Islet of Langerhans (tissue), 1 donor: Measurements from ENCODE around the gene TRAFD1.

Experiments used
- FAIRE-seq: peaks from one replicate; lab custom pipeline; 2011; peaks lifted over from hg19 to GRCh38; lab: Jason Lieb, UNC

TRAFD1 gene

DNA sequence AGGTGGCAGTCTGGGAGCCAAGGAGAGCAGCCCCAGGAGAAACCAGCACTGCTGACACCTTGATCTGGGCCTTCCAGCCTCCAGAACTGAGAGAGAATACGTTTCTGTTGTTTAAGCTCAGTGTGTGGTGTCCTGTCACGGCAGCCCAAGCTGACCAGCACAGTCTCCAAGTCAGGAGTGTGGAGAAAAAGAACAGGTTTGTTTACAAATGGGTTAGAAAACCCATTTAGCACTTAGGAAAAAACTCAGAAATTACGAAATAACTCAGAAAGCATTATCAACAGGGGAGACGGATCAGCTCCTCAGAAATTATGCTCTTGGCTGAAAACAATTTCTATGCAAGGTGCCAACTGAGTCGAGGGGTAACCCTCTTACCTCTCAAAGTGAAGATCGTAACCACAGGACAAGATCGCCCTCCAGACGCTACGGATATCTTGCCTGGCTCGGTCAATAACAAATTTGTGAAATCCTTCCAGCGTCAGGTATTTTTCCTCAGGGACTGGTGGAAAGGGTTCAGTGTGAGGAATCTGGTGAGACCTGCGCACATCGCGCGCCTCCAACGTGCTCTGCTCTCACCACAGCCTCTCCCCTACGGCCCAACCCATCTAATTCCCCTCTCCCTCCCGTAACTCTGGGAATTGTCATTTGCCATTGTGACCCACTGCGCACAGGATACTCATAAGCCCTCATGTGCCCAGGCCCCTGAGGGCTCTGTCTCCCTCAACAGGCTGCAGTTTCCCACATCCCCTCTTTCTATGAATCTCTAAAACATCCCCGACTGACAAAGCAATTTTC lies 50.2 kb downstream of the TRAFD1 start:
- no peak for FAIRE-seq

DNA sequence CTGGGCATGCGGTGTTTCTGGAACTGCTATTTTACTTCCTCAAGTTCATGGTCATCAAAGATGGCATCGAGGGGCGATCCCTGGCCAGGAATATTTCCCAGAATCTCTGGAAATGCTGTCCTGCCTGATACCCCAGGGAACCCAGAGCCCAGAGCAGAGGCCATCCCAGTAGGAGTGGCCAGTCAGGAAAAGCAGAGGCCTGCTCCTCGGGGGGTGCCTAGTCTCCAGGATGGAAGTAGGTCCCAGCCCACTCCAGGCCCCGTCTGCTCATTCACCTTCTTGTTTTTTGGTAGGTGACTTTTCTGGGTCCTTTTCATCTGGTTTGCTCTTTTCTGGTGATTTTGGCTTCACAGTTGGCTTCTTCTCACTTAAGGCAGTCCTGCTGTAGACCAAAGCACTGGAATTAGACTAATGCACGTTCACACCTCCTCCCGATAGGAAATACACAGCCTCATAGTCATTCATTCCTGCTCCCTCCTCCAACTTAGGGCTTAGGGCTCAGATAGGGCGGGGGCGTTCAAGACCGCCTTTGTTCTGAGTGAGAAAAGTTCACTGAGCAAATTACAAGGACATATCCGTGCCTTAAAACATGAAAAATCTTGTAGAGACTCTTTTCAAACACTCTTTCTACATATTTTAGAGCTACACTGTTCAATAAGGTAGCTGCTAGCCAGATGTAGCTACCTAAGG lies 51.1 kb downstream of the TRAFD1 start:
- FAIRE-seq, result no peak

GRCh38 chr12:112178796-112179195 lies 53.4 kb downstream of the TRAFD1 start:
- FAIRE-seq, result no peak

GRCh38 chr12:112179341-112179740 lies 54.0 kb downstream of the TRAFD1 start:
- FAIRE-seq, result no peak

DNA sequence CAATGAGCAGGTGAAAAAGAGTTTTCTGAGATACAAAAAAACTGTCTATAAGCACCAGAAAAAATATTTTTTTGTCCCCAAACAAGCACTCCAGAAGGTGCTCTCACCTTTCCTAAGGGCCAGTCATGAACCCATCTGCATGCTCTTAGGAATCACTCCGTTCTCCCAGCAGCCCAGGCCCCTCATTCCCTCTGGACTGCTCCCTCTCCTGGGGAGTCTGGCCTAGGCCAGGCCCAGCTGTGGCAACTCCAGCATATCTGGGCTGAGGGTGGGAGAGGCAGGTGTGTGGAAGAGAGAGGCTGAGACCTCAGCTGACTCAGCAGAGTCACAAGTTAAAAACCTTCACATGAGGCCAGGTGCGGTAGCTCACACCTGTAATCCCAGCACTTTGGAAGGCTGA lies 54.6 kb downstream of the TRAFD1 start:
- no peak for FAIRE-seq

DNA sequence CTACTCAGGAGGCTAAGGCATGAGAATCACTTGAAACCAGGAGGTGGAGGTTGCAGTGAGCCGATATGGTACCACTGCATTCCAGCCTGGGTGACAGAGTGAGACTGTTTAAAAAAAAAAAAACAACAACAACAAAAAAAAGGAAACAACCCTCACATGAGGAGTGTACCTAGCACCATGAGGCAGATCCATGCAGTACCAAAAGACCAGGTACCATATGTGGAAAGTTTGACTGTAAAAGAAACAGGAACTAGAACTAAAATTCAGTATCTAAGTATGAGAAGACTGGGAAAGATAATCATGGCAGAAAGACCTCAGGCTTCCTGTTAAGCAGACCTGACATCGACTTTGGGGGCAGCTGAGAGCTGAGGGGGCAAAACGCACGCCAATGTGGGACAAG lies 55.1 kb downstream of the TRAFD1 start:
- no peak for FAIRE-seq

DNA sequence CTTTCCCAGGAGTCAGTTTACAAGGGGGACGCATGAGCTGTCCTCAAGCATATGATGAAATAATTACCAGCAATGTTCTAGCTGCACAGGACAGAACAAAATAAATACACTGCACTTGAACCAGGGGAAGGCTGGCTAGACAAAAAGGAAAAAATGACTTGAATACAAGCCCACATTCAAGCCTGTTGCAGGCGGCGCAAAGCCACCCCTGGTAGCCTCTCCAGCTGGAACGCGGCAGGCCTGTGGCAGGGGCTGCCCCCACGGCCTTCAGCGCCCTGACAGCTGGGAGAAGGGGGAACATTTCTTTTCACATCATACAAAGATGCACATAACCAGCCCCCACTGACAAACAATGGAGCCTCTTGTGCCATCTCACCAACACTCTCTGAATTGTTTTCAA lies 57.1 kb downstream of the TRAFD1 start:
- FAIRE-seq, result no peak

DNA sequence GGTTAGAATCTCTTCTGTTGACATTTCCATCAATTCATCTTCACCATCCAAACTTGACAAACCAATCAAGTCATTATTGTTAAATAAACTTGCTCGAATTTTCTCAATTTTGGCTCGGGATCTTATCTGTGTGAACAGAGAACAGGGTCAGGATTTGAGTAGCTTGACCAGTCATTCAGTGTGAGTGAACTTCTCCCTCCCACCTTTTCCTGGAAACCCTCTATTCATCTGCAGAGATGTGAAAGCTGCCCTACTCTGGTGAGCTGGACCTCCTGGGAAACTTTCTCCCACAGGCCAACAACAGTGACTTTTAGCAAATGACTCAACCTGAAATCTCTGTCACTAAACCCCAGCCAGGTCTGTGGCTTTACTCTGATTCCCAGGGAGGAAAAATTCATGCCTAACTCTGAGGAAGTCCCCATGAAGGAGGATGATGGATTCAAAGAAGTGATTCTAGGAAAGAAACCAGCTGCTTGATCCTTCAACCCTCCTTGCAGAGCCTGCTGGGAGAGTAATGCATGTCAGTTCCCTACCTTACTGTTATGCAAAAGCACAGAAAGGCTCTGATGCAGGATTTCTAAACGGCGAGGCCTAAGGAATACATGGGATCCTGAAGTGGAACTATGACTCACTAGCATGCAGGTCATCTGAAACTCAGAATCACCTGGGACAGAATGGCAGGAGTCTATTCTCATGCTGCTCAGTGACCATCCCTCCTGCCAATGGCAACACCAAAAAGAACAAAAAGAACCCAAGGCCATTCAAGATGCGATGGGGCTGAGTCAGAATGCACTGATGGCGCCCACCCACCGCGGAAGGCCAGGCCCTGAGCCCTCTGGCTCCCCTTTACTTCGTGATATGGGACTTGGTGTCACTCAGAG lies 58.0 kb downstream of the TRAFD1 start:
- no peak for FAIRE-seq

GRCh38 chr12:112184056-112184887 lies 58.9 kb downstream of the TRAFD1 start:
- no peak for FAIRE-seq

- FAIRE-seq, result no peak
Measured at GRCh38 chr12:112185093-112185923, 59.9 kb downstream of the TRAFD1 start.

DNA sequence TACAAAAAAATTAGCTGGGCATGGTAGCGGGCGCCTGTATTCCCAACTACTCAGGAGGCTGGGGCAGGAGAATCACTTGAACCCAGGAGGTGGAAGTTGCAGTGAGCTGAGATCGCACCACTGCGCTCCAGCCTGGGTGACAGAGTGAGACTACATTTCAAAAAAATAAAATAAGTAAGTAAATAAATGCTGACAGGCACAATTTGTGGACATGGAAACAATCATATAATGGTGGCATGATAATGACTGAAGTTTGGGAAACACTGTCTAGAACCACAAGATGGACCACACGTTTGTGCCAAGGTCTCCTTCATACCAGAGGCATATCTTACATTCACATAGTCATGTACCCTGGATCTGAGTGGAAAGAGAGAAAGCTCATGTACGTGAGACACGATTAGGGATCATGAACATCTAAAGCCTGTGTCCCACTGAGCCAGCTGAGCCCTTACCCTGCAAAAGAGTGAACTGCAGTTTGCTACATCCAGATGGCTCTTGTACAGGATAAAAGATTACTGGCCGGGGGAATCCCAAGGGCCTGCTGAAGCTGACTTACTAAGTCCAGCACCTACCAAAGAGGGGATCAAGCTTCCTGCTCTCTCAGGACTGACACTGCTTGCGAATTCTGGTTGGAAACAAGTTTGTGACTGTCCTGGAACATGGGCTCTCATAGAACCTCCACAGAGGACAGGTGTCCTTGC lies 62.9 kb downstream of the TRAFD1 start:
- no peak for FAIRE-seq

DNA sequence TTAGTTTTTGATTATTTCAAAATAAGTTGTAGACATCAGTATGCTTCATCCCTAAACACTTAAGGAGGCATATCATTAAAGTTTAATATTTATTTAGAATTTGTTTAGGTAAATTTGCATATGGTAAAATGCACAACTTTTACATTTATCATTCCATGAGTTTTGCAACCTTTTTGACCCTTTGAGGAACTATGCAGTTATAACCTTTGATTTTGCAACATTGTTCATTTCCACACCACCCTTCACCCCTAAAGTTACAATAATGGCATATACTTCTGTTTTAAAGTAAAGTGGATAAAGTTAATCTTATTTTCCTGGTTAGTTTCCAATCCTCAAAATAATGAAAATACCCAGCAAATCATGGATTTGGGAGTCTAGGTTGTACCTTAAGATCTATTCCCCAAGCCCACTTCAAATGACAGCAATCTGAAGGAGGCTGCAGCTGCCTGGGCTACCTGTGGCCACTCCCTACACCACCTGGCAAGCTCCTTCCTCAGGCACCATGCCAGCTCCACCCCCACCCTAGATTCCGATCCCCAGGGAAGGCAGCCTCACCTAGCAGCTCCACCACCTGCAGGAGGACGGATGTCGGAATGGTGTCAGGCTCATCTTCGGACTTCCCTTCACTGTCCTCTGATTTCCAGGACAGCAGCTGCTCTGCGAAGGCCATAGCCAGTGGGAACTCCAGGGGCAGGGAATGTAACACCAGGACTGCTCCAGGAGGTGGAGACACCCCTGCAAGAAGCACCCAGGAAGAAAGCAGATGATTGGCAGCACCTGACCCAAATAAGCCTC lies 65.1 kb downstream of the TRAFD1 start:
- no peak for FAIRE-seq

- FAIRE-seq, result no peak
Measured at GRCh38 chr12:112191201-112191600, 65.8 kb downstream of the TRAFD1 start.

GRCh38 chr12:112191840-112192321 lies 66.5 kb downstream of the TRAFD1 start:
- no peak for FAIRE-seq

- FAIRE-seq, result no peak
Measured at GRCh38 chr12:112192475-112192874, 67.1 kb downstream of the TRAFD1 start.

DNA sequence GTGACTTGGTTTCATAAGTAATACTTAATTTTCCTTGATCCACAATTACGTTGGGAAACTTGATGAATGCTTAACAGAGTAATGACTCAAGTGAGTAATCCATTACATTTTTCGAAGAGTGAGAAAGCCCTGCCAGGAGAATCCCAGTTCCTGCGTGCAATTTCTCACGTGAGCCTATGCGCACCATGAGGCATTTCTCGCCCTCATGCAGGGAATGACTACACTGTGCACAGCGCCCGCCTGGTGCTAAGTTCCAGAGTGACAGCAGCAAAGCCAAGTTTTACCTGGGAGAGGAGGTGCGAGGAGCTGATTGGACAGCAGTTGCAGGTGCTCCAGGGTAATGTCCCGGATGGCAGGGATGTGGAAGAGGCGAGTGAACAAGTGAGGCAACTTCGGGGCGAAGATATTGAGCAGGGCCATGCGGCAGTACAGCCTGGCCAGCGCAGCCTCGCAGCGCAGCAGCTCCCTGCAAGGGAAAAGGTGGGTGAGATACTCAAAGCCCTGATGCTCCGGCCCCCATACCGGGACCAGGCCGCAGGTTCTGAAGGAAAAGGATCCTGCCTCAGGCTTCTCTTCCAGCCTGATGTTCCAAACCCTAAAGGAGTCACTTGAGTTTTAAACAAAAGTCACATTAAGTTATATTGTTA lies 69.4 kb downstream of the TRAFD1 start:
- FAIRE-seq, result no peak

DNA sequence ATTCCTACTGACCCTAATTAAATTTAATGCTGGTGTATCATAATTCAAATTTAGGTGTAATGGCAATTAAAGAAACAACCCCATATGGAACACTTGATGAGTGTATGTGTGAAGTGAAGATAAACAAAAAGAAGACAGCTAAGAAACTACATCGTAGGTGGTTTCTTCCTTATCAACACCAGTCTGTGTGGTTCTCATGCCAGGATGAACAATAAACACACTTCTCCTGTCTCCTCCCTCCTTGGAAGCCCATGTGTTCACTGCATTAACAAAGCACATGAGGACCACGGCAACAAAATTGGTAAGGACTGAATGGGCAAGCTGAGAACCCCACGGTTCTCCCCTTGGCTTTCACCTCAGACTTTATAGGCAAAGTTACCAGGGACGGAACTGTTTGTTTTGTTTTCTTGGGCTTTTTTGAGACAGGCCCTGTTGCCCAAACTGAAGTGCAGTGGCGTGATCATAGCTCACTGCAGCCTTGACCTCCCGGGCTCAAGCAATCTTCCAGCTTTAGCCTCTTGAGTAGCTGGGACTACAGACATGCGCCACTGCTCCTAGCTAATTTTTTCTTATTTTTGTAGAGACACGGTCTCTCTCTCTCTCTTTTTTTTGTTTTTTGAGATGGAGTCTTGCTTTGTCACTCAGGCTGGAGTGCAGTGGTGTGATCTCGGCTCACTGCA lies 71.0 kb downstream of the TRAFD1 start:
- no peak for FAIRE-seq

DNA sequence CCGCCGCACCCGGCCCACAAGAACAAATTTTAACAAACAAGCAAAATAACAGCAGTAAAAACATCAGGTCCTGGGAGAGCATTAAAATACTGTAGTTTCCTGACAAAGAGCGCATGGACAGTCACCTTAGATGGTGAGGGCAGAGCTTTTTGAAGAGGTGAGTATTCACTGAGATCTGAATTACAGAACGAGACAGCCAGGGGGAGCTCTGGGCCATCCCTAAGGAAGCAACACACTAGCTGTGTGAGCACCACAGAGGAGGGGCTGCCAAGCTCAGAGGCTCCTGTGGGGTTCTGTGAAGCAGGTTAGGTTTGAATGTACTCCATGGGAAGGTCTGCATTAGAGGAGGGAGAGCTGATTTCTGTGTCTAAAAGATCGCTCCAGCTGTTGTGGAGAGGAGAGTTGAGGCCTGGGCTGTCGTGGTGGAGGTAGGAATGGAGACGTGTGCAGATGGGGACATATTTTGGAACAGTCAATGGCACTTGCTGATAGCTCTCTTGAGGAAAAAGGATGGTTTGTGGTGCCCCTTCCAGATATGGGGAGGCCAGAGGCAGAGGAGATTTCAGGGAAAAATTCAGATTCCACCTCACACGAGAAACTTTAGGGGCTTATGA lies 72.9 kb downstream of the TRAFD1 start:
- no peak for FAIRE-seq
